Subcutaneous abdominal adipose tissue (tissue), 5 donors: ENCODE results near the gene TYW5.

Experiments
- H3K27ac ChIP-seq: one replicate; pipeline ENCODE4 v1.7.0; 2013; ENCODE audit warnings: low read depth, mild to moderate bottlenecking, inconsistent platforms, low read length, moderate library complexity
- H3K27me3 ChIP-seq, 5 donors: one replicate each; pipeline ENCODE4 v1.7.0; 2013; ENCODE audit warnings: low read length in 5 of 5, inconsistent platforms in 1 of 5; ENCODE audit not compliant: control insufficient read depth in 5 of 5, insufficient read depth in 4 of 5
- H3K36me3 ChIP-seq, 5 donors: one replicate each; pipeline ENCODE4 v1.7.0; 2013; ENCODE audit warnings: low read length in 5 of 5; ENCODE audit not compliant: control insufficient read depth in 5 of 5, insufficient read depth in 5 of 5
- H3K4me1 ChIP-seq, 5 donors: one replicate each; pipeline ENCODE4 v1.7.0; 2013; ENCODE audit warnings: low read length in 5 of 5, mild to moderate bottlenecking in 3 of 5, moderate library complexity in 1 of 5; ENCODE audit not compliant: control insufficient read depth in 5 of 5, insufficient read depth in 5 of 5
- H3K4me3 ChIP-seq, 5 donors: one replicate each; pipeline ENCODE4 v1.7.0; 2013; ENCODE audit warnings: low read length in 5 of 5, low read depth in 1 of 5
- H3K9ac ChIP-seq, 5 donors: one replicate each; pipeline ENCODE4 v1.7.0; 2013; ENCODE audit warnings: low read length in 5 of 5, mild to moderate bottlenecking in 4 of 5, moderate library complexity in 3 of 5
- H3K9me3 ChIP-seq, 5 donors: one replicate each; pipeline ENCODE4 v1.7.0; 2013; ENCODE audit warnings: low read length in 5 of 5; ENCODE audit not compliant: control insufficient read depth in 5 of 5
- donor health status: healthy.
- donor health status: healthy.
- donor health status: healthy.
- donor health status: healthy.
- donor health status: healthy.

The TYW5 gene

GRCh38 chr2:199951023-199951422 is 4.3 kb downstream of the TYW5 start:
- Histone ChIP-seq H3K36me3 (peaks cover 8 to 26% (median 21%) of the 10 kb centered on the region in 5 donors), H3K9me3 (no peaks in the 10 kb centered on the region), H3K9ac (no peak overlapping the region), H3K27ac (no peak overlapping the region), H3K4me1 (peaks cover 0 to 20% (median 15%) of the 10 kb centered on the region in 5 donors), H3K27me3 (no peaks in the 10 kb centered on the region), H3K4me3 (no peak overlapping the region)

- Histone ChIP-seq H3K27ac (no peak overlapping the region), H3K4me3 (no peak overlapping the region), H3K4me1 (peaks cover 0 to 17% (median 14%) of the 10 kb centered on the region in 5 donors), H3K36me3 (peaks cover 13 to 32% (median 27%) of the 10 kb centered on the region in 5 donors), H3K27me3 (no peaks in the 10 kb centered on the region), H3K9me3 (no peaks in the 10 kb centered on the region), H3K9ac (no peak overlapping the region)
These were observed 4.9 kb downstream of the TYW5 start for GRCh38 chr2:199950396-199950795.

- no peak overlapping the region for H3K4me3 ChIP-seq
- no peaks in the 10 kb centered on the region for H3K9me3 ChIP-seq
- H3K36me3 ChIP-seq: peaks cover 26 to 50% (median 42%) of the 10 kb centered on the region in 5 donors
- no peak overlapping the region for H3K27ac ChIP-seq
- no peaks in the 10 kb centered on the region for H3K27me3 ChIP-seq
- no peak overlapping the region for H3K9ac ChIP-seq
- no peaks in the 10 kb centered on the region for H3K4me1 ChIP-seq
These were observed 8.5 kb downstream of the TYW5 start for GRCh38 chr2:199946836-199947235.

GRCh38 chr2:199946196-199946595 is 9.1 kb downstream of the TYW5 start:
- H3K27ac ChIP-seq: no peak overlapping the region
- H3K9ac ChIP-seq: no peak overlapping the region
- no peaks in the 10 kb centered on the region for H3K9me3 ChIP-seq
- no peak overlapping the region for H3K4me3 ChIP-seq
- peaks cover 26 to 50% (median 45%) of the 10 kb centered on the region in 5 donors for H3K36me3 ChIP-seq
- H3K27me3 ChIP-seq: no peaks in the 10 kb centered on the region
- H3K4me1 ChIP-seq: no peaks in the 10 kb centered on the region

- H3K27me3 ChIP-seq: no peaks in the 10 kb centered on the region
- no peak overlapping the region for H3K4me3 ChIP-seq
- no peak overlapping the region for H3K27ac ChIP-seq
- H3K9me3 ChIP-seq: no peaks in the 10 kb centered on the region
- peaks cover 28 to 52% (median 49%) of the 10 kb centered on the region in 5 donors for H3K36me3 ChIP-seq
- H3K4me1 ChIP-seq: no peaks in the 10 kb centered on the region
- H3K9ac ChIP-seq: no peak overlapping the region
These were observed 11.9 kb downstream of the TYW5 start for GRCh38 chr2:199943373-199943772.

GRCh38 chr2:199940373-199940772 is 14.9 kb downstream of the TYW5 start:
- Histone ChIP-seq H3K27me3 (no peaks in the 10 kb centered on the region), H3K9ac (no peak overlapping the region), H3K4me1 (no peaks in the 10 kb centered on the region), H3K4me3 (no peak overlapping the region), H3K36me3 (peaks cover 19 to 36% (median 31%) of the 10 kb centered on the region in 5 donors), H3K27ac (no peak overlapping the region), H3K9me3 (no peaks in the 10 kb centered on the region)

GRCh38 chr2:199936554-199936953 is 18.7 kb downstream of the TYW5 start:
- Histone ChIP-seq H3K4me1 (no peaks in the 10 kb centered on the region), H3K4me3 (no peak overlapping the region), H3K27ac (no peak overlapping the region), H3K27me3 (no peaks in the 10 kb centered on the region), H3K9ac (no peak overlapping the region), H3K36me3 (peaks cover 22 to 40% (median 33%) of the 10 kb centered on the region in 5 donors), H3K9me3 (no peaks in the 10 kb centered on the region)

- Histone ChIP-seq H3K4me3 (no peak overlapping the region), H3K36me3 (peaks cover 23 to 39% (median 34%) of the 10 kb centered on the region in 5 donors), H3K9me3 (no peaks in the 10 kb centered on the region), H3K9ac (no peak overlapping the region), H3K27me3 (no peaks in the 10 kb centered on the region), H3K27ac (no peak overlapping the region), H3K4me1 (no peaks in the 10 kb centered on the region)
These were observed 21.8 kb downstream of the TYW5 start for GRCh38 chr2:199933466-199933865.

GRCh38 chr2:199932312-199932855 is 22.9 kb downstream of the TYW5 start:
- Histone ChIP-seq H3K27ac (no peak overlapping the region), H3K4me1 (no peaks in the 10 kb centered on the region), H3K4me3 (no peak overlapping the region), H3K9ac (no peak overlapping the region), H3K27me3 (no peaks in the 10 kb centered on the region), H3K36me3 (peaks cover 20 to 32% (median 31%) of the 10 kb centered on the region in 5 donors), H3K9me3 (no peaks in the 10 kb centered on the region)

GRCh38 chr2:199929262-199929661 is 26.0 kb downstream of the TYW5 start:
- no peak overlapping the region for H3K27ac ChIP-seq
- H3K9me3 ChIP-seq: no peaks in the 10 kb centered on the region
- H3K27me3 ChIP-seq: no peaks in the 10 kb centered on the region
- no peak overlapping the region for H3K4me3 ChIP-seq
- H3K9ac ChIP-seq: no peak overlapping the region
- no peaks in the 10 kb centered on the region for H3K4me1 ChIP-seq
- H3K36me3 ChIP-seq: peaks cover 20 to 32% (median 32%) of the 10 kb centered on the region in 5 donors
